K562 (cell line): ENCODE data around the gene PITPNM1.

Experiments
- EHMT2 ChIP-seq: fragments of 450-650 bp; IDR thresholded peaks from 2 replicates; pipeline ENCODE4 v1.6.1; 2018; ENCODE audit warnings: antibody characterized with exemption
- ELF4 ChIP-seq: fragments of 450-650 bp; formaldehyde crosslinking; IDR thresholded peaks from 2 replicates; pipeline ENCODE4 v1.4.0; 2022; ENCODE audit warnings: missing genetic modification characterization
- FOXK2 ChIP-seq, 2 experiments: fragments of 450-650 bp; IDR thresholded peaks in 1 of 2; conservative IDR thresholded peaks in 1 of 2; 2 replicates each; pipeline ENCODE4 v1.6.1; 2016; ENCODE audit warnings: low read depth in 2 of 2, mild to moderate bottlenecking in 1 of 2
- MAZ ChIP-seq, 2 experiments: fragments of 450-650 bp in 1 of 2; sonication (generic) in 1 of 2; formaldehyde crosslinking; IDR thresholded peaks in 1 of 2; conservative IDR thresholded peaks in 1 of 2; 2 replicates each; pipeline versions ENCODE4 v1.4.0 to v1.5.0; 2020; ENCODE audit warnings: mild to moderate bottlenecking in 1 of 2, missing genetic modification reagents in 1 of 2
- POLR2AphosphoS5 ChIP-seq: IDR thresholded peaks from 2 replicates; pipeline ENCODE4 v1.6.1; 2011; ENCODE audit warnings: mild to moderate bottlenecking, low read depth, low read length, moderate library complexity; ENCODE audit not compliant: control insufficient read depth, insufficient read depth
- POLR3A ChIP-seq: IDR thresholded peaks from 2 replicates; pipeline ENCODE4 v1.6.1; 2011; ENCODE audit warnings: borderline replicate concordance, mild to moderate bottlenecking, moderate library complexity; ENCODE audit not compliant: insufficient read length, insufficient read depth; ENCODE audit errors: extremely low read depth
- SP1 ChIP-seq: sonication (generic); formaldehyde crosslinking; IDR thresholded peaks from 2 replicates; pipeline ENCODE4 v1.8.1; 2022; ENCODE audit warnings: mild to moderate bottlenecking, missing genetic modification reagents
- ZBTB8A ChIP-seq: fragments of 450-650 bp; IDR thresholded peaks from 2 replicates; pipeline ENCODE4 v1.6.1; 2018; ENCODE audit warnings: mild to moderate bottlenecking, moderate library complexity; ENCODE audit not compliant: partially characterized antibody
- ZNF121 ChIP-seq: sonication (generic); formaldehyde crosslinking; conservative IDR thresholded peaks from 2 replicates; pipeline ENCODE4 v1.8.0; 2022; ENCODE audit warnings: missing genetic modification reagents
- ZNF830 ChIP-seq: fragments of 250-450 bp; sonication (Bioruptor Pico); IDR thresholded peaks from 2 replicates; pipeline ENCODE4 v1.5.0; 2021; ENCODE audit warnings: mild to moderate bottlenecking
- TF ChIP-seq, protein P1 (sequence below), 3 experiments: IDR thresholded peaks in 2 of 3; conservative IDR thresholded peaks in 1 of 3; 2 replicates each; pipeline ENCODE4 v1.5.1; 2011 to 2012; ENCODE audit warnings: low read length in 3 of 3, mild to moderate bottlenecking in 3 of 3, control low read depth in 2 of 3, improper control_type of control experiment in 1 of 3, inconsistent platforms in 1 of 3, low read depth in 1 of 3, mixed read lengths in 1 of 3, moderate library complexity in 1 of 3; ENCODE audit not compliant: insufficient read depth in 2 of 3
- TF ChIP-seq, protein P2 (sequence below): fragments of 450-650 bp; IDR thresholded peaks from 2 replicates; pipeline ENCODE4 v1.6.1; 2016; ENCODE audit warnings: low read depth, mild to moderate bottlenecking, moderate library complexity

DNA sequence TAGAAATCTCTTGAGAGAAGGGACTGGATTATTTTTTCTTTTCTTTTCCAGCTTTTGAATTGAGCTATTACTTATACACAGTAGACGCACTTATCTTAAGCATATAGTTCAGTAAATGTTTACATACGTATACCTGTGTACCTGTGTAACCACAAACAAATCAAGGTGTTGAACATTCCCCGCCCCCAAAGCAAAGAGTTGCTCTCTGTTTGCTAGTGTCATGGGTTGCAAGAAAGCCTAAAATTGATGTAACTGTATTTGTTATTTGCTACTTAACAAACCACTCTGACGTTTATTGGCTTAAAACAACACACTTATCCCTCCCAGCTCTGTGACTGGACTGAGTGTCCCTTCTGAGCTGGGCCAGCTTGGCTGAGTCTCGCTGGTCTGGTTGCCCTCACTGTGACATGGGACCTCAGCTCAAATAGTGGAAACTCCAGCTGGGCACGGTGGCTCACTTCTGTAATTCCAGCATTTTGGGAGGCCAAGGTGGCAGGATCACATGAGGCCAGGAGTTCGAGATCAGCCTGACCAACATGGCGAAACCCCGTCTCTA lies 43.5 kb upstream of the PITPNM1 start:
- TF ChIP-seq, protein P1, sequence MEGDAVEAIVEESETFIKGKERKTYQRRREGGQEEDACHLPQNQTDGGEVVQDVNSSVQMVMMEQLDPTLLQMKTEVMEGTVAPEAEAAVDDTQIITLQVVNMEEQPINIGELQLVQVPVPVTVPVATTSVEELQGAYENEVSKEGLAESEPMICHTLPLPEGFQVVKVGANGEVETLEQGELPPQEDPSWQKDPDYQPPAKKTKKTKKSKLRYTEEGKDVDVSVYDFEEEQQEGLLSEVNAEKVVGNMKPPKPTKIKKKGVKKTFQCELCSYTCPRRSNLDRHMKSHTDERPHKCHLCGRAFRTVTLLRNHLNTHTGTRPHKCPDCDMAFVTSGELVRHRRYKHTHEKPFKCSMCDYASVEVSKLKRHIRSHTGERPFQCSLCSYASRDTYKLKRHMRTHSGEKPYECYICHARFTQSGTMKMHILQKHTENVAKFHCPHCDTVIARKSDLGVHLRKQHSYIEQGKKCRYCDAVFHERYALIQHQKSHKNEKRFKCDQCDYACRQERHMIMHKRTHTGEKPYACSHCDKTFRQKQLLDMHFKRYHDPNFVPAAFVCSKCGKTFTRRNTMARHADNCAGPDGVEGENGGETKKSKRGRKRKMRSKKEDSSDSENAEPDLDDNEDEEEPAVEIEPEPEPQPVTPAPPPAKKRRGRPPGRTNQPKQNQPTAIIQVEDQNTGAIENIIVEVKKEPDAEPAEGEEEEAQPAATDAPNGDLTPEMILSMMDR (IDR thresholded peaks at IDR 0.05 in 2 of 3, conservative IDR thresholded peaks at IDR 0.05 in 1 of 3; ENCODE audit: insufficient read depth in 2 of 3, low read depth in 1 of 3, low read length in 3 of 3): no peak
- TF ChIP-seq MAZ (CRISPR knock-in tag; conservative IDR thresholded peaks at IDR 0.05 in 1 of 2, IDR thresholded peaks at IDR 0.05 in 1 of 2): no peak
- TF ChIP-seq, protein P2, sequence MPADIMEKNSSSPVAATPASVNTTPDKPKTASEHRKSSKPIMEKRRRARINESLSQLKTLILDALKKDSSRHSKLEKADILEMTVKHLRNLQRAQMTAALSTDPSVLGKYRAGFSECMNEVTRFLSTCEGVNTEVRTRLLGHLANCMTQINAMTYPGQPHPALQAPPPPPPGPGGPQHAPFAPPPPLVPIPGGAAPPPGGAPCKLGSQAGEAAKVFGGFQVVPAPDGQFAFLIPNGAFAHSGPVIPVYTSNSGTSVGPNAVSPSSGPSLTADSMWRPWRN: no peak
- no peak for TF ChIP-seq POLR3A
- TF ChIP-seq EHMT2: no peak
- TF ChIP-seq FOXK2 (conservative IDR thresholded peaks at IDR 0.05 in 1 of 2, IDR thresholded peaks at IDR 0.05 in 1 of 2; ENCODE audit: low read depth in 2 of 2): no peak
- no peak for TF ChIP-seq ZBTB8A
- TF ChIP-seq SP1 (CRISPR knock-in tag): no peak
- no peak for TF ChIP-seq POLR2AphosphoS5
- no peak for TF ChIP-seq ELF4 (CRISPR knock-in tag)
- no peak for TF ChIP-seq ZNF830 (CRISPR knock-in tag)
- no peak for TF ChIP-seq ZNF121 (CRISPR knock-in tag)
